GM12874 (cell line): Measurements from ENCODE around the gene ABCC4.

Source experiments
- CTCF ChIP-seq: IDR thresholded peaks from 2 replicates; pipeline ENCODE4 v1.5.1; 2011; ENCODE audit warnings: low read depth, mild to moderate bottlenecking, control low read depth, low read length, moderate library complexity; ENCODE audit not compliant: insufficient read depth

Gene ABCC4

GRCh38 chr13:95301183-95301967 lies at the start of gene ABCC4:
TSS of gene ABCC4 (minus strand) at chr13:95301451. CDS start at chr13:95301314, 137 bp downstream.
- TF ChIP-seq CTCF = no peak

DNA sequence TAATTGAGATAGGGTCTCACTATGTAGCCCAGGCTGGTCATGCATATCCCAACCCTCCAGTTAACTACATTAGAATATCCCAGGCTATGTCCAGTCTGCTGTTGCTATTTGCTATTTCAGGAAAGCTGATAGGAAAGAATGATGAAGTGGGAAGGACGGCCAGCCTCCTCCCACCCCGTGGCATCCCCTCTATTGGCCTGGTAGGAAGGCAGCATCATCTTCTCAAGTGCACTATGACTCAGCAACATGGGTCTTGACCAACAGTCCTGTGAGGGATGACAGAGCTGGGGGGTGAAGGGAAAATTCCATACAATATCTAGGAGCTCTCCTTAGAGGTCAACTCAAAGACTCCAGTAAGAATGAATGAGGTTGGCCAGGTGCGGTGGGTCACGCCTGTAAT lies 48.0 kb upstream of the ABCC4 start:
- no peak for TF ChIP-seq CTCF

DNA sequence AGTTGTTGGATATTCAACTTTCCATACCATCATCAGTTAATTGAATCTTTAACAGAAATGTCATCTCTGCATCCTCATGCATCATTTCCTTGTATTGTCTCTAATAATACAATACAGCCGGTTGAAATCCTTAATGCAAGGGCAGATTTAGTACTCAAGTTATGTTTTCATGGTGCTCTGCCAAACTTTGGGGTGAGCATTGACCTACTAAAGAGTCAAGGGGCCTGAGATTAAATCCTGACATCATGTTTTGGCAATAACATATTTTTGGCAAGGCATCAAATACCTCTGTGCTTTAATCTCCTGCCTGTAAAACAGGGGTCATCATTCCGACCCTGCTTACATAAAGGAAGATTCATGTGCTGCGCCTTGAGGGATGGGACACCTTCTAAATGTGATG lies 42.7 kb upstream of the ABCC4 start:
- TF ChIP-seq CTCF = no peak

GRCh38 chr13:95341441-95341840 lies 40.2 kb upstream of the ABCC4 start:
- TF ChIP-seq CTCF = no peak

- TF ChIP-seq CTCF = no peak
These were observed 37.7 kb upstream of the ABCC4 start for GRCh38 chr13:95338905-95339304.

DNA sequence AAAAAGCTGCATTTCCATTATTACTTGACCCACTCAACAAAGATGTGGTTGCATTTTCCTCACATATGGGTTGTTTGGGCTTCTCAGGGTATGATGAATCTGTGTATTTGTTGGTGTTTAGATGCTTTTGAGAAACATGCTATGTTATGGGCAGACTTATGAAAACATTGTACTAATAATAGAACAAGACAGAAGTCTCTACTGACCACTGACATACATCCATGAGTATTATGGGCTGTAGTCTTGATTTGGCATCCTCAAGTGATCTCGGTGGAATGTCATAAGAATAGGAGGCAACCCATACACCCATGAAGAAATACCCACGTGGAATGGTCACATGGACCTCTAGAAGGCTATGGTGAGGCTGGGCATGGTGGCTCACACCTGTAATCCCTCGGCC lies 36.3 kb upstream of the ABCC4 start:
- TF ChIP-seq CTCF = no peak

DNA sequence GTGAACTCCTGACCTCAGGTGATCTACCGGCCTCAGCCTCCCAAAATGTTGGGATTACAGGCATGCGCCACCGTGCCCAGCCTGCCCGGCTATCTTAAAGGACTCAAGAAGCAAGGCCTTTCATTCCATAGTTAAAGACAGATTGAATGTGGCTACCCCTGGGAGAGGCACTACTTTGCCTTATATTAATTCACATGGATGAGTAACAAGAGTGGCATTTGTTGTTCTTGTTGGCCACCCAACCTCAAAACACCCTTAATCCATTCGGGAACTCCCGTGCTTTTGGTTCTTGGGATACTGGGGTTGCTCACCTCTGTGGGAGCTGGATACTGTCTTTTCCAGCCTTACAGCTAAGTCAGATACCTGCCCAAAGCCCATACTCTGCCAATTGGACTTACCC lies 34.4 kb upstream of the ABCC4 start:
- no peak for TF ChIP-seq CTCF
